Fibroblast of pulmonary artery (primary cell): ENCODE measurements around the gene RNF20.

ENCODE experiments used
- DNase-seq: peaks from one replicate; pipeline ENCODE4 v3.0.0-alpha.2; 2010; ENCODE audit warnings: low read depth
- H3K4me3 ChIP-seq: replicated peaks from 2 replicates; pipeline ENCODE4 v1.5.1; 2011; ENCODE audit warnings: low read depth, mild to moderate bottlenecking, control low read depth, low read length, moderate library complexity
- CTCF ChIP-seq: IDR thresholded peaks from 2 replicates; pipeline ENCODE4 v1.5.1; 2011; ENCODE audit warnings: mild to moderate bottlenecking, control low read depth, low read length, inconsistent platforms; ENCODE audit errors: missing control alignments

The RNF20 gene

GRCh38 chr9:101564252-101564651 is 30.6 kb downstream of the RNF20 start:
- no peak for TF ChIP-seq CTCF
- H3K4me3 ChIP-seq = no peak overlapping the region
- DNase-seq = no peak

GRCh38 chr9:101566904-101567724 is 33.5 kb downstream of the RNF20 start:
- H3K4me3 ChIP-seq = no peak overlapping the region
- peak; percentile 52 for DNase-seq
- TF ChIP-seq CTCF = peak; percentile 57

GRCh38 chr9:101567725-101568350 is 34.2 kb downstream of the RNF20 start:
- no peak for DNase-seq
- TF ChIP-seq CTCF = no peak
- no peak overlapping the region for H3K4me3 ChIP-seq

- no peak overlapping the region for H3K4me3 ChIP-seq
- no peak for TF ChIP-seq CTCF
- DNase-seq = peak; percentile 1
Observed at GRCh38 chr9:101569741-101570501, 36.3 kb downstream of the RNF20 start.

GRCh38 chr9:101571114-101571513 is 37.5 kb downstream of the RNF20 start:
- DNase-seq = no peak
- TF ChIP-seq CTCF = no peak
- H3K4me3 ChIP-seq = no peak overlapping the region

- TF ChIP-seq CTCF = no peak
- H3K4me3 ChIP-seq = no peak overlapping the region
- no peak for DNase-seq
Observed at GRCh38 chr9:101572316-101572715, 38.7 kb downstream of the RNF20 start.
